Skeletal muscle cell (primary cell): ENCODE measurements around the gene KIF27.
"Not testable (repeated sequence)": the region's sequence is repeated elsewhere in the genome, so short reads cannot be mapped to it uniquely, and the experiment has no call there.

Experiments
- DNase-seq: peaks from one replicate; pipeline ENCODE4 v3.0.0-alpha.2; 2010; ENCODE audit warnings: low read depth
- H3K4me3 ChIP-seq: 2 replicates; pipeline ENCODE4 v1.5.1; 2011; ENCODE audit warnings: low read depth, mild to moderate bottlenecking, control low read depth, low read length, moderate library complexity

Gene KIF27

GRCh38 chr9:83920927-83921707 lies at the start of gene KIF27:
TSS of gene KIF27 (minus strand) at chr9:83921432. CDS start at chr9:83915591, 5,841 bp downstream.
- peak within 1 kb of the TSS; percentile 66 for H3K4me3 ChIP-seq
- peak; percentile 91 for DNase-seq

GRCh38 chr9:83969602-83970001 lies 48.4 kb upstream of the KIF27 start:
- DNase-seq = no peak
- no peak overlapping the region for H3K4me3 ChIP-seq

- no peak overlapping the region for H3K4me3 ChIP-seq
- no peak for DNase-seq
These were observed 45.8 kb upstream of the KIF27 start for GRCh38 chr9:83967073-83967472.

GRCh38 chr9:83966209-83966582 lies 45.0 kb upstream of the KIF27 start:
- DNase-seq = no peak
- H3K4me3 ChIP-seq = no peak overlapping the region

- no peak for DNase-seq
These were observed 44.3 kb upstream of the KIF27 start for GRCh38 chr9:83965350-83966208.

GRCh38 chr9:83964973-83965349 lies 43.7 kb upstream of the KIF27 start:
- H3K4me3 ChIP-seq = no peak overlapping the region
- DNase-seq = no peak

More at GRCh38 chr9:83965350-83966208, 44.3 kb upstream of the KIF27 start:
- H3K4me3 ChIP-seq = no peak overlapping the region

GRCh38 chr9:83962165-83962564 lies 40.9 kb upstream of the KIF27 start:
- DNase-seq = no peak
- H3K4me3 ChIP-seq = no peak overlapping the region

GRCh38 chr9:83960991-83961390 lies 39.8 kb upstream of the KIF27 start:
- DNase-seq = no peak
- H3K4me3 ChIP-seq = no peak overlapping the region

- no peak overlapping the region for H3K4me3 ChIP-seq
- peak; percentile 80 for DNase-seq
These were observed 37.8 kb upstream of the KIF27 start for GRCh38 chr9:83959061-83959460.

GRCh38 chr9:83957248-83957513 lies 35.9 kb upstream of the KIF27 start:
- peak overlapping the region; percentile 55 for H3K4me3 ChIP-seq
- DNase-seq = no peak

- no peak for DNase-seq
- peak overlapping the region; percentile 55 for H3K4me3 ChIP-seq
These were observed 35.4 kb upstream of the KIF27 start for GRCh38 chr9:83956436-83957247.

- no peak for DNase-seq
- peak overlapping the region; percentile 55 for H3K4me3 ChIP-seq
These were observed 34.8 kb upstream of the KIF27 start for GRCh38 chr9:83956086-83956435.

- not testable (repeated sequence) for DNase-seq
These were observed 26.9 kb upstream of the KIF27 start for GRCh38 chr9:83948096-83948495.

GRCh38 chr9:83940590-83941303 lies 19.5 kb upstream of the KIF27 start:
- no peak for DNase-seq
- no peak overlapping the region for H3K4me3 ChIP-seq

More at GRCh38 chr9:83948096-83948495, 26.9 kb upstream of the KIF27 start:
- H3K4me3 ChIP-seq = not testable (repeated sequence)

- no peak overlapping the region for H3K4me3 ChIP-seq
- no peak for DNase-seq
These were observed 16.7 kb upstream of the KIF27 start for GRCh38 chr9:83937861-83938455.

- no peak for DNase-seq
- H3K4me3 ChIP-seq = no peak overlapping the region
These were observed 15.3 kb upstream of the KIF27 start for GRCh38 chr9:83936523-83936922.

GRCh38 chr9:83935276-83935935 lies 14.2 kb upstream of the KIF27 start:
- DNase-seq = peak; percentile 58

GRCh38 chr9:83934569-83935275 lies 13.5 kb upstream of the KIF27 start:
- DNase-seq = peak; percentile 81
- no peak overlapping the region for H3K4me3 ChIP-seq

More at GRCh38 chr9:83935276-83935935, 14.2 kb upstream of the KIF27 start:
- H3K4me3 ChIP-seq = no peak overlapping the region
